HG02571 (cell line): Measurements from ENCODE around the gene RFC2.

Experiments used
- ATAC-seq: cut with Tn5 transposase; IDR thresholded peaks from one replicate; pipeline ENCODE4 v1.9.1; 2021; ENCODE audit warnings: mild to moderate bottlenecking, moderate library complexity; ENCODE audit not compliant: unreplicated experiment

RFC2 gene

GRCh38 chr7:74194686-74195085, 59.5 kb downstream of the RFC2 start:
- ATAC-seq = no peak

GRCh38 chr7:74193913-74194312, 60.3 kb downstream of the RFC2 start:
- no peak for ATAC-seq

GRCh38 chr7:74193054-74193453, 61.1 kb downstream of the RFC2 start:
- no peak for ATAC-seq

GRCh38 chr7:74191231-74191630, 63.0 kb downstream of the RFC2 start:
- ATAC-seq = no peak

GRCh38 chr7:74190259-74190658, 63.9 kb downstream of the RFC2 start:
- no peak for ATAC-seq

- ATAC-seq = no peak
These were observed 66.1 kb downstream of the RFC2 start for GRCh38 chr7:74187915-74188675.

GRCh38 chr7:74185636-74186035, 68.6 kb downstream of the RFC2 start:
- no peak for ATAC-seq

GRCh38 chr7:74185016-74185415, 69.2 kb downstream of the RFC2 start:
- no peak for ATAC-seq

- no peak for ATAC-seq
These were observed 70.3 kb downstream of the RFC2 start for GRCh38 chr7:74183653-74184450.

GRCh38 chr7:74183142-74183541, 71.1 kb downstream of the RFC2 start:
- ATAC-seq = no peak

- no peak for ATAC-seq
These were observed 71.6 kb downstream of the RFC2 start for GRCh38 chr7:74182453-74183090.

GRCh38 chr7:74181821-74182220, 72.4 kb downstream of the RFC2 start:
- no peak for ATAC-seq
